ENCODE data around the gene RPTOR.

The RPTOR gene

GRCh38 chr17:80996422-80997305, 452.0 kb downstream of the RPTOR start:
- no peak for DNase-seq

GRCh38 chr17:80997424-80998117, 452.9 kb downstream of the RPTOR start:
- peak in 1 of 2 donors; percentile 73 for DNase-seq

DNA sequence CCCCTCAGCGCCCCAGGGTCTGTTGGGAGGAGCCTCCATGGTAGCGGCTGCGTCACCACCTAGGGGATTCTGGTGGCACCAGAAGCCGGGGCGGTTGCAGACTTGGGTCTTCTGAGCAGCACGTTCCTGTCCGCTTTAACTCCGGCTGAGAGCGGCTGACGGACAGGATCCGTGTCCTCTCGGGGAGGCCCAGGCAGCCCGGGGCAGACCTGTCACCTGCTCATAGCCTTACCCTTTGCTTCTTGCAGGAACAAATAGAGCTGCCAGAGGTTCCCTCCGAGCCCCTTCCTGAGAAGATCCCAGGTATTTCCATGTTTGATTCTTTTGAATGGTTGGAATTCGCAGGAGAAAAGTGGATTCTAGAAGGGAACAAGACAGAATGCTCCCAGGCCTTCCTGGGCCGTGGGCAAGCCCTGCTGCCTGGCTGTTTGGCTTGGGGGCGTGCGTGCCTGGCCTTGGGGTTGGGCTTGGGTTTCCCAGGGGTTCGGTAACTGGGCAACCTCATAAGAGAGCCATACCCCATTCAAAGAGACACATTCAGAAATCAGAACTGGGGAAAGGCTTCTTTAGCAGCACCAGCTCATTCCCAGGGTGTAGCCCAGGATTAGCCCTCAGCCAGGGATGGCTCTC, 453.6 kb downstream of the RPTOR start:
- no peak for DNase-seq

DNA sequence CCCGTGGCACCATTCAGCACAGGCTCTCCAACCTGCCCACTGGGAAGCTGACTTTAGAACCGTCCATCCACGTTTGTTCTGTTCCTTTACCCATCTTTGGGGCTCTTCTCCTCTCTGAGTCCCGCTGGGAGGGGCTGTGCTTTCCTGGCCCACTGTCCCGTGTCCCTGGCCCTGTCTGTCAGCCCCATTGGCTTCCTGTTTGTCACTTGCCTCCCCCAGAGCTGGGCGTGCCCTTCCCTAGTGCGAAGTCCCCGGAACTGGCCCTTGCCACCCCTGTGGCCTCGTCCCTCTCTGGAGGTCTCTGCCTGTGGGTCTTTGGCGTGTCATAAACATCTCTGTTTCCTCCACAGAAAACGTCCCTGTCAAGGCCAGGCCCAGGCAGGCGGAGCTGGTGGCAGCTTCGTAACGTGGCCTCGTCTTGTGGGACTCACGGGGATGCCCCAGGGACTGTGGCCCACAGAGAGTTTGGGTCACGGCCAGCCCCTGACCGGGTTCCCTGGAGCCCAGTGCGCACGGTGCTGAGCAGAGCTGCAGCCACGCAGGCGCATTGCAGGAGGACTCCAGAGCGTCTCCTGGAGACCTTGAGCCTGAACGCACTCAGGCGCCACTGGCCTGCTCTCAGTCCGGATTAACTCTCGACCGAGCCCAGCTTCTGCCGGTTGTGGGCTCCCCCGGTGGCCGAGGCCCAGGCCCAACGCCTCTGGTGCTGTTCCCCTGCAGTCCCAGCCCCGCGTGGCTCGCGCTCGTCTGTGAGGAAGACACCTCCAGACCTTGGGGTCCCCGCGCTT, 454.3 kb downstream of the RPTOR start:
- DNase-seq = no peak

GRCh38 chr17:80999536-81000333, 455.1 kb downstream of the RPTOR start:
- DNase-seq = no peak

- DNase-seq = no peak
Observed at GRCh38 chr17:81000334-81000630, 455.6 kb downstream of the RPTOR start.

DNA sequence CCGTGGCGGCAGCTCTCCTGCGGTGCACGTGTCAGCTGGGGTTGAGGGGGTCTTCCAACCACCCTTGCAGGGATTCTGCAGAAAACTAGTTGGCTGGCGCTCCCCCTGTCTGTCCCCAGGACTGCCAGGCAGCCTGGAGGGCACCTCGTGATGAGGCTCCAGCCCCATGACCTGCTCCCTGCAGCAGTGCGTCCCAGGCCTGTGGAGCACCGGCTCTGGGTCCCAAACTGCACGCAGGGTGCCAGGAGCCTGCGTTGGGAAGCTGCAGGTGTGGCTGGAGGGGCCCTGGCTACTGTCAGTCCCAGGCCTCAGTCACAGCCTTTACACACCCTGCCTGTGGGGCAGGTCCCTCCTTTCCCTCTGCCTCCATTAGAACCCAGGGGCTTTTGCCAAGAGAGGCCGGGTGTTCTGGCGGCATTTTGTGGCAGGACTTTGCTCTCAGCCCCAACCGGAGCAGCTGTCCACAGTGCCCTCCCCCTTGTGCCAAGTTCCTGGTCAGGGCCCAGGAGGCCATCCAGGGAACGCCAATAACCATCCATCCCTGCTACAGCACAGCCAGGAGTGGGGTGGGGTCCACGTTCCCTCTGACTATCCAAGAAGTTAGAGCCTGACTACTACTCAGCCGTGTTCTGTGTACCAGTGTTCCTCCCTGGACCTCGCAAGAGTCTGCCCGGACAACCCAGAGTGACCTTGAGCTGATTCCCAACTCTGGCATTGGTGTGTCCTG, 456.2 kb downstream of the RPTOR start:
- no peak for DNase-seq

DNA sequence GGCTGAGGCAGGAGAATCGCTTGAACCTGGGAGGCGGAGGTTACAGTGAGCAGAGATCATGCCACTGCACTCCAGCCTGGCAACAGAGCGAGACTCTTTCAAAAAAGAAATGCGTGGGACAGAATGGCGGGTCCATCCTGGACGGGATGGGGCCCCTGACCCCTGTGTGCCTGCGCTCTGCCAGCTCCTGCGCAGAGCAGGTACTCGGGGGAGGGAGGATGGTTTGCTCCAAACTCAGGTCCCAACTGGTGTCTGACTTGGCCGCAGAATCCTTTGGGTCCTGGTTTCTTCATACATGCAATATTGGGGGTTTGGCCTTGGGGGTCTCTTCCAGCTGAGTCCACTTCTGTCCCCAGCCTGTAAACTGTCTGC, 457.4 kb downstream of the RPTOR start:
- no peak for DNase-seq

GRCh38 chr17:81002409-81003361, 458.0 kb downstream of the RPTOR start:
- DNase-seq = no peak

- DNase-seq = no peak
Observed at GRCh38 chr17:81003711-81004475, 459.3 kb downstream of the RPTOR start.

- no peak for DNase-seq
Observed at GRCh38 chr17:81006891-81007290, 462.3 kb downstream of the RPTOR start.

DNA sequence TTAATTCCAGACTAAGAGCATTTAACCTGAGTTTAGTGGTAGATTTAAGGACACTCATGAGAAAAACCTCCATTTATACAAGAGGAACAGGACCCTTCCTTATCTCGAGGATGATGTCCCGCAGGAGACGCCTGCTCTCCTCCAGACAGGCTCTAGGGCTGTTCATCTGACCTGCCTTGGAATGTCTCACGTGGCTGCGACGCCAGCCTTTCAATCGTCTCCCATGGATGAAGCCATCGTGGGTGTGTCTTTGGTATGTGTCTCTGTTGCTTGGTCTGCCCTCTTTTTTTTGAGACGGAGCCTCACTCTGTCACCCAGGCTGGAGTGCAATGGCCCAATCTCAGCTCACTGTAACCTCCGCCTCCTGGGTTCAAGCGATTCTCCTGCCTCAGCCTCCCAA, 463.5 kb downstream of the RPTOR start:
- no peak for DNase-seq

- DNase-seq = no peak
Observed at GRCh38 chr17:81009136-81009535, 464.5 kb downstream of the RPTOR start.

- no peak for DNase-seq
Observed at GRCh38 chr17:81010935-81011334, 466.3 kb downstream of the RPTOR start.

DNA sequence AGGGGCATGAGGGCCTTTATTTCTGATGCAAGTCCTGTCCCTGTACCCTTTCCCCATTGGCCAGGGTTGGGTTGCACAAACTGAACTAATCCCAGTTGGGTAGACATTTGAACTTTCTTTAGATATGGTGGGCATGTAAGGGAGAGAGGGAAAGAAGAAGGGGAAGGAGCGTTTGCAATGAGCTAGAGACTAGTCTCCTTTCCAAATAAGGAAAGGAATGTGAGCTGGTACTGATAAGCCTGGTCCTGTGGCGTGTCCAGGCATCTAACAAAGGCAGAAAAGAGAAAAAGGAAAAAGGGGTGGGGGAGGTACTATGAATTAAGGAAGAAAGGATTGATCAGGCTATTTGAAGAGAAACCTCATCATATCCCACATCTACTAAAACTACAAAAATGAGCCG, 467.3 kb downstream of the RPTOR start:
- DNase-seq = no peak

- no peak for DNase-seq
Observed at GRCh38 chr17:81012574-81013447, 468.2 kb downstream of the RPTOR start.

GRCh38 chr17:81013642-81014041, 469.0 kb downstream of the RPTOR start:
- DNase-seq = no peak

GRCh38 chr17:81015136-81015535, 470.5 kb downstream of the RPTOR start:
- DNase-seq = no peak
